ENCODE results near the gene NOL3. TPM values are rescaled to one million over a fixed set of nuclear protein-coding genes. Genes with fewer than 3 reads are reported as not detected.

NOL3 gene
- total RNA-seq, 2 donors from 2014 or later: 11.6 TPM

GRCh38 chr16:67190041-67190440 lies 19.7 kb downstream of the NOL3 start, which contains the start of gene EXOC3L1:
EXOC3L1 (minus strand) TSS chr16:67190136; CDS start chr16:67189676, 460 bp downstream.
- TF ChIP-seq CTCF (conservative IDR thresholded peaks at IDR 0.05): no peak
- no peak for DNase-seq
- Histone ChIP-seq H3K4me3 (ENCODE audit: low read length) (no peak within 1 kb of the TSS), H3K9me3 (ENCODE audit: control insufficient read depth, low read length) (no peaks in the 10 kb centered on the region), H3K36me3 (ENCODE audit: control insufficient read depth, insufficient read depth, low read length) (peaks cover 20% of the 10 kb centered on the region), H3K9ac (ENCODE audit: extremely low read depth, low read length, poor library complexity, severe bottlenecking) (no peak within 1 kb of the TSS), H3K4me1 (ENCODE audit: control insufficient read depth, insufficient read depth, low read length) (peaks cover 12% of the 10 kb centered on the region), H3K27ac (ENCODE audit: low read depth, low read length) (no peak within 1 kb of the TSS), H3K27me3 (ENCODE audit: control insufficient read depth, insufficient read depth, low read length, poor library complexity, severe bottlenecking) (peaks cover 11% of the 10 kb centered on the region)
- Mint-ChIP-seq H3K27me3 (ENCODE audit: insufficient read depth) (peaks cover 13% of the 10 kb centered on the region), H3K4me1 (peaks cover 18% of the 10 kb centered on the region), H3K4me3 (no peak within 1 kb of the TSS), H3K36me3 (ENCODE audit: low read depth) (peaks cover 20% of the 10 kb centered on the region), H3K27ac (no peak within 1 kb of the TSS), H3K9me3 (no peaks in the 10 kb centered on the region)
- WGBS, 2 experiments (ENCODE audit: insufficient coverage in 1 of 2, insufficient read length in 1 of 2): 65 to 77% methylated on average over 3 to 6 of the region's 6 CpGs

- Mint-ChIP-seq H3K4me3 (no peak overlapping the region), H3K36me3 (ENCODE audit: low read depth) (peaks cover 27% of the 10 kb centered on the region), H3K4me1 (peaks cover 13% of the 10 kb centered on the region), H3K27ac (no peak overlapping the region), H3K9me3 (no peaks in the 10 kb centered on the region), H3K27me3 (ENCODE audit: insufficient read depth) (peaks cover 6% of the 10 kb centered on the region)
- Histone ChIP-seq H3K4me3 (ENCODE audit: low read length) (no peak overlapping the region), H3K9me3 (ENCODE audit: control insufficient read depth, low read length) (no peaks in the 10 kb centered on the region), H3K4me1 (ENCODE audit: control insufficient read depth, insufficient read depth, low read length) (peaks cover 12% of the 10 kb centered on the region), H3K27me3 (ENCODE audit: control insufficient read depth, insufficient read depth, low read length, poor library complexity, severe bottlenecking) (peaks cover 4% of the 10 kb centered on the region), H3K27ac (ENCODE audit: low read depth, low read length) (no peak overlapping the region), H3K9ac (ENCODE audit: extremely low read depth, low read length, poor library complexity, severe bottlenecking) (no peak overlapping the region), H3K36me3 (ENCODE audit: control insufficient read depth, insufficient read depth, low read length) (peaks cover 27% of the 10 kb centered on the region)
- no peak for TF ChIP-seq CTCF (conservative IDR thresholded peaks at IDR 0.05)
- 93 to 95% methylated on average over 8 to 13 of the region's 13 CpGs for WGBS, 2 experiments (ENCODE audit: insufficient coverage in 1 of 2, insufficient read length in 1 of 2)
- DNase-seq: no peak
Measured at GRCh38 chr16:67190448-67191399, 20.4 kb downstream of the NOL3 start.

- Mint-ChIP-seq H3K27ac (no peak overlapping the region), H3K27me3 (ENCODE audit: insufficient read depth) (peaks cover 2% of the 10 kb centered on the region), H3K4me3 (peak overlapping the region; percentile 80), H3K4me1 (peaks cover 11% of the 10 kb centered on the region), H3K9me3 (no peaks in the 10 kb centered on the region), H3K36me3 (ENCODE audit: low read depth) (peaks cover 35% of the 10 kb centered on the region)
- H3K36me3 ChIP-seq (ENCODE audit: control insufficient read depth, insufficient read depth, low read length): peaks cover 35% of the 10 kb centered on the region
- no peaks in the 10 kb centered on the region for H3K27me3 ChIP-seq (ENCODE audit: control insufficient read depth, insufficient read depth, low read length, poor library complexity, severe bottlenecking)
- H3K27ac ChIP-seq (ENCODE audit: low read depth, low read length): no peak overlapping the region
- no peak overlapping the region for H3K9ac ChIP-seq (ENCODE audit: extremely low read depth, low read length, poor library complexity, severe bottlenecking)
- H3K4me3 ChIP-seq (ENCODE audit: low read length): peak overlapping the region; percentile 99
- peaks cover 9% of the 10 kb centered on the region for H3K4me1 ChIP-seq (ENCODE audit: control insufficient read depth, insufficient read depth, low read length)
- TF ChIP-seq CTCF (conservative IDR thresholded peaks at IDR 0.05): no peak
- H3K9me3 ChIP-seq (ENCODE audit: control insufficient read depth, low read length): no peaks in the 10 kb centered on the region
- DNase-seq: no peak
- WGBS, 2 experiments (ENCODE audit: insufficient coverage in 1 of 2, insufficient read length in 1 of 2): 42 to 43% methylated on average over 9 of the region's 9 CpGs
Measured at GRCh38 chr16:67191411-67191994, 21.2 kb downstream of the NOL3 start.
